ENCODE measurements around the gene PDX1.

PDX1 gene

DNA sequence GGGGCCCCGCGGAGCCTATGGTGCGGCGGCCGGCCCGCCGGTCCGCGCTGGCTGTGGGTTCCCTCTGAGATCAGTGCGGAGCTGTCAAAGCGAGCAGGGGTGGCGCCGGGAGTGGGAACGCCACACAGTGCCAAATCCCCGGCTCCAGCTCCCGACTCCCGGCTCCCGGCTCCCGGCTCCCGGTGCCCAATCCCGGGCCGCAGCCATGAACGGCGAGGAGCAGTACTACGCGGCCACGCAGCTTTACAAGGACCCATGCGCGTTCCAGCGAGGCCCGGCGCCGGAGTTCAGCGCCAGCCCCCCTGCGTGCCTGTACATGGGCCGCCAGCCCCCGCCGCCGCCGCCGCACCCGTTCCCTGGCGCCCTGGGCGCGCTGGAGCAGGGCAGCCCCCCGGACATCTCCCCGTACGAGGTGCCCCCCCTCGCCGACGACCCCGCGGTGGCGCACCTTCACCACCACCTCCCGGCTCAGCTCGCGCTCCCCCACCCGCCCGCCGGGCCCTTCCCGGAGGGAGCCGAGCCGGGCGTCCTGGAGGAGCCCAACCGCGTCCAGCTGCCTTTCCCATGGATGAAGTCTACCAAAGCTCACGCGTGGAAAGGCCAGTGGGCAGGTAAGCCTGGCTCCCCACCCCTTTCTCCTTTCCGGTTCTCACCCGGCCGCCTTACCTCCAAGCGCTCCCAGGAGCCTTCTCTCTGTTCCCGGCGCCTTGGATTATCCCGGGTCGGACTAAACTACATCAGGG lies at the start of gene PDX1:
Gene PDX1 (plus strand): TSS at position 67 of the 743 bp plus-strand sequence. CDS start 139 bp downstream, at position 206.
- H3K27me3 Mint-ChIP-seq: peaks cover 99% of the 10 kb centered on the region
- H3K9me3 Mint-ChIP-seq: no peaks in the 10 kb centered on the region
- peak within 1 kb of the TSS in 1 of 2 donors; percentile 68 for H3K27ac Mint-ChIP-seq
- ATAC-seq: peak; percentile 80
- peak within 1 kb of the TSS; percentile 90 to 92 for H3K4me3 Mint-ChIP-seq
- H3K4me1 Mint-ChIP-seq: peaks cover 72% of the 10 kb centered on the region
- peak; percentile 46 to 48 for DNase-seq

DNA sequence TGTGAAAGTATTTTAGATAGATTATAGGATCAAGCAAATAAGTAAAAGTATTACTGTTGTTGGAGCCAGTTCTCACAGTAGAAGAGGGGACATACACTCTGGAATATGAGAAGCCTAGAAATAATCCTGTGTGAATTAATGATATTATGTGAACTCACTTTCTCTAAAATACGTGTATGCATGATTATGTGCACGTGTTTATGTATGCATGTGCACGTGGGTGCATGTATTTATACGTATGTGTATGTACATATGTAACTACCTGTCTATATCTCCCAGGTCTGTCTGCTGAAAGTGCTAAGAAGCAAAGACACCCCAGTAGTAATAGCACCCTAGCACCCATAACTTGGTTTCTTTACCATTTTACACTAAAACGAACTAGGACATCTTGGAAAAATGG lies 41.5 kb upstream of the PDX1 start:
- no peak for ATAC-seq

DNA sequence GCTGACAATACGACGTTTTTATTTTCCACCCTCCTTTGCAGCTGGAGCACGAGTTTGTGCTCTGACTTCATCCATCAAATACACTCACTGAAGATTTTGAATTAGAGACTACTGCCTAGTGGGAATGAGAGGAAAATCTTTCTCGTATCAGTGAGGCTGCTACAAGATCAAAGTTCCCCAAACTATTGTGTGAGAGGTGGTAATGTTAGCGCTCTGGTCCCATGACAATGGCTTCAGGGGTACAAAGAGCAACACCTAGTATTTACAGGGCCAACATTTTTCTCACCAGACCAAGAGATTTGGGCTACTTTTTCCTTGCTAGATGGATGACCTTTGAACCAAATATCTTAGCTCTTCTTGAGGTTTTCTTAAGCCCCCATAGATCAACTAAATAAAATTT lies 30.3 kb upstream of the PDX1 start:
- Mint-ChIP-seq H3K4me3 (no peak overlapping the region), H3K4me1 (no peaks in the 10 kb centered on the region), H3K27ac (no peak overlapping the region), H3K9me3 (peaks cover 0 to 5% of the 10 kb centered on the region in 2 donors), H3K27me3 (peaks cover 34% of the 10 kb centered on the region)
- no peak for ATAC-seq
- DNase-seq: no peak

More for the DNA sequence above, 41.5 kb upstream of the PDX1 start:
- H3K4me3 Mint-ChIP-seq: no peak overlapping the region
- DNase-seq: no peak
- no peak overlapping the region for H3K27ac Mint-ChIP-seq
- H3K9me3 Mint-ChIP-seq: no peaks in the 10 kb centered on the region
- H3K27me3 Mint-ChIP-seq: peaks cover 66% of the 10 kb centered on the region
- H3K4me1 Mint-ChIP-seq: no peaks in the 10 kb centered on the region

DNA sequence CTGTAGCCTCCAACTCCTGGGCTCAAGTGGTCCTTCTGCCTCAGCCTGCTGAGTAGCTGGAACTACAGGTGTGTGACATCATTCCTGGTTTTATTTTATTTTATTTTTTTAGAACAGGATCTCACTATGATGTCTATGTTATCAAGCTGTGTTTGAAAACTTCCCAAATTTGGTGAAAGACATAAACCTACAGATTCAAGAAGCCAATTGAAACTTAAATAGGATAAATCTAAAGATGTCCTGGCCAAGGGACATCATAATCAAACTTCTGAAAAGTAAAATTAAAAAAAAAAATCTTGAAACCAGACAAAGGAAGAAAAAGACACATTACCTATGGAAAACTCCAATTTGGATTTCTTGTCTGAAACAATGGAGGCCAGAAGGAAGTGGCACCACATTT lies 23.1 kb upstream of the PDX1 start:
- no peak overlapping the region for H3K4me3 Mint-ChIP-seq
- H3K27ac Mint-ChIP-seq: no peak overlapping the region
- ATAC-seq (no peak), DNase-seq (no peak)
- H3K27me3 Mint-ChIP-seq: peaks cover 79% of the 10 kb centered on the region
- peaks cover 0 to 5% of the 10 kb centered on the region in 2 donors for H3K9me3 Mint-ChIP-seq
- H3K4me1 Mint-ChIP-seq: no peaks in the 10 kb centered on the region

DNA sequence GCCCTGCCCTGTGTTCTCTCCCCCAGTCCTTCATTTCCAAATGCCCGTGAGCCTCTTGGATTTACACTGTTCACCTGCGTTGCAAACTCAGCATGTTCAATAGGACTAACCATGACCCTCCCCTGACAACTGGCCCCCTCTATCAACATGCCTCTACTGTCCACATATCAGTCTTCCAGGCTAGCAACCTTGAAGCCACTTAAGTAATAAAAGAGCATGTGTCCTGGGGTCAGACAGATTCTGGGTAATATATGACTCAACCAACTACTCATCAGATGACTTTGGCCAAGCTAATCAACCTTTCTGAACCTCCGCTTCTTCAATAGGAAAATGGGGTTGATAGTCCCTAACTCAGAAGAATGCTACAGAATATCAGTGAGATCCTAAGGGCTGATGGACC lies 15.1 kb upstream of the PDX1 start:
- Mint-ChIP-seq H3K4me3 (no peak overlapping the region), H3K9me3 (no peaks in the 10 kb centered on the region), H3K27me3 (peaks cover 80% of the 10 kb centered on the region), H3K27ac (no peak overlapping the region), H3K4me1 (no peaks in the 10 kb centered on the region)
- DNase-seq (no peak), ATAC-seq (no peak)

DNA sequence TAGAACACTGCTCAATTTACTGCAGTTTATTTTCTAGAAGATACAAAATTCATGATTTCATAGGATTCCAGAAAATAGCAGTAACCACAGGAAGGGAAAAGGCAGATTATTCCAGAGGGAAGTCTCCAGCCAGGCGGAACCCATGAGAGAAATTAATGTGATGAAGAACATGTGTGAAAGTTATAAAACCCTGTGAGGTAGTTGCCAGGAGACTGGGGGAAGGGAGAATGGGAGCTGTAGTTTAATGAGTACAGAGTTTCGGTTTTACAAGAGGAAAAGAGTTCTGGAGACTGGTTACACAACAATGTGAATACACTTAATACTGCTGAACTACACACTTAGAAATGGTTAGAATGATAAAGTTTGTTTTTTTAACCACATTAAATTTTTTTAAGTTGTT lies 14.2 kb upstream of the PDX1 start:
- no peak overlapping the region for H3K27ac Mint-ChIP-seq
- ATAC-seq: no peak

DNA sequence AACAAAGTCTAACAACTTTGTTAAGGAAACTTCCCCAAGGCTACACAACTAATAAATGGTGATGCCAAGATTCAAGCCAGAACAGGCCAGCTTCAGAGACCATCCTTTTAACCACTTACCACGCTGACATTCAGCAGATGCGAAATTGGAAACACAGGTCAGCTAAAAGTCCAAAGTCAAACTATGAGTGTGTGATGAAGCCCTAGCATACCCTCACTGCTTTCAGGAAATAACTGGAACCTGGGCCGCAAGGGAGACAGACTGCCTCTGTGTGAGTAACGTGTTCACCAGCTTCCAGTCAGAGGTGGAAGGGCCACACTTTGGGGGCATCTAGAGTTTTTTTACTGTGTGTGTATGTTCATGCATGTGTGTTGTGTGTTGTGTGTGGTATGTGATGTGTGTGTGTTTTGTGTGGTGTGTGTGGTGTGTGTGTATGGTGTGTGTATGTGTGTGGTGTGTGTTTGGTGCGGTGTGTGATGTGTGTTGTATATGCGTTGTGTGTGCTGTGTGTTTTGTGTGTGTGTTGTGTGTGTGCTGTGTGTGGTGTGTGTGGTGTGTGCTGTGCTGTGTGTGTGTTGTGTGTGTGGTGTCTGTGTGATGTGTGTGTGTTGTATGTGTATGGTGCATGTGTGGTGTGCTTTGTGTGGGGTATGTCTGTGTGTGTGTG lies 12.5 kb upstream of the PDX1 start:
- Mint-ChIP-seq H3K27ac (no peak overlapping the region), H3K4me1 (no peaks in the 10 kb centered on the region), H3K4me3 (no peak overlapping the region), H3K9me3 (no peaks in the 10 kb centered on the region), H3K27me3 (peaks cover 65% of the 10 kb centered on the region)
- DNase-seq (no peak), ATAC-seq (no peak)

More for the DNA sequence above, 14.2 kb upstream of the PDX1 start:
- H3K9me3 Mint-ChIP-seq: no peaks in the 10 kb centered on the region
- H3K4me3 Mint-ChIP-seq: no peak overlapping the region
- no peak for DNase-seq
- no peaks in the 10 kb centered on the region for H3K4me1 Mint-ChIP-seq
- peaks cover 77% of the 10 kb centered on the region for H3K27me3 Mint-ChIP-seq

DNA sequence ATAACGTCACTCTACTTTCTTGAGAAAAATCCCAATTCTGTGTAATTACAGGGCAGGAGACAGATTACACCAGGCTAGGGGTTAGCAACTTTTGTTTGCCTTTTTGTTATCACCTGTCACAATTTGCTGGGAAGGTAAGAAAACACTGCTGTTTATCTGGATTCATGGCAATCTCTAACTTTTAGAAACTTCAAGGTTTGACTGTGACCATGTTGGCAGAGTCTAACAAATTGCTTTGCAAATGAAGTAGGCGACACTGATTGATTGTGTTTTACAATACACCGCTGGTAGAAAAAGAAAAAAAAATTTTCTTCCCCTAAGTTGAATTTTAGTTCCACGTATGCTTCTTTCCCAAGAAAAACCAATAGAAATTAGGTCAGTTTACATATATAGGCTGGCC lies 10.4 kb upstream of the PDX1 start:
- H3K4me3 Mint-ChIP-seq: no peak overlapping the region
- H3K27ac Mint-ChIP-seq: no peak overlapping the region
- ATAC-seq (no peak), DNase-seq (no peak)
- H3K4me1 Mint-ChIP-seq: no peaks in the 10 kb centered on the region
- no peaks in the 10 kb centered on the region for H3K9me3 Mint-ChIP-seq
- H3K27me3 Mint-ChIP-seq: peaks cover 60% of the 10 kb centered on the region

DNA sequence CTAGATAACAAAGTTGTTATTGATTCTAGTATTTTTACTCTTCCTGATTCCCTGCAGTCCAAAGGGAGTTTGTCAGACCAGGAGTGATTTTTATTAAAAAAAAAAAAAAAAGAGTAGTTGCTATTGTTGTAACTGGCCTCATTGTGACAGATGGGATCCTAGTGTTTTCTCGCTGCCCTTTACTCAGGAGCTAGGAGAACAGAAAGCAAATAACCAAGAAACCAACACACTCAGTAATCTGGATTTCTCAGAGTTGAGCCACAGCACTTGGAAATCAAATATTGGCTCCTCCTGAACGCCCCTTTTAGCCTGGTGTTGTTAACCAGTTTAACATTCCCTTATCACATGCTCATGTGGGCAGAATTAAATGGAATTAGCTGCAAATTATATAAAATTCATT lies 8.3 kb upstream of the PDX1 start:
- no peak for DNase-seq
- Mint-ChIP-seq H3K27ac (no peak overlapping the region), H3K4me3 (no peak overlapping the region), H3K9me3 (no peaks in the 10 kb centered on the region), H3K27me3 (peaks cover 64% of the 10 kb centered on the region), H3K4me1 (no peaks in the 10 kb centered on the region)
- ATAC-seq: no peak

DNA sequence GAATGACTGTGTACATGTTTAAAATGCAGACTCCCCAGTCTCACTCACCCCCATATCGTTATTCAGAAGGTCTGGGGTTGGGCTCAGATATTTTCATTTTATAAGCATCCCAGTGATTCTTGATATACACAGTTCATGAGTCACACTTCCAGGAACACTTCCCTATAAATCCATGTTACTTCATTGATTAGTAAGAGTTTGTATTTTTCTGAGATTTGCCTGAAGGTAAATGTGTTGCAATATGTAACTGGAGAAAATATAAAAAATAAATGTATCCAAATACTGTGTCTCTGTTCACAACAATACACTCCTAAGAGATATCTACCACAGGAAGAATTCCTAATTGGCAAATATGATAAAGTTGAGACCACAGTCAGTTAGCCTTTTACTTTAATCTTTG lies 6.6 kb upstream of the PDX1 start:
- H3K9me3 Mint-ChIP-seq: no peaks in the 10 kb centered on the region

DNA sequence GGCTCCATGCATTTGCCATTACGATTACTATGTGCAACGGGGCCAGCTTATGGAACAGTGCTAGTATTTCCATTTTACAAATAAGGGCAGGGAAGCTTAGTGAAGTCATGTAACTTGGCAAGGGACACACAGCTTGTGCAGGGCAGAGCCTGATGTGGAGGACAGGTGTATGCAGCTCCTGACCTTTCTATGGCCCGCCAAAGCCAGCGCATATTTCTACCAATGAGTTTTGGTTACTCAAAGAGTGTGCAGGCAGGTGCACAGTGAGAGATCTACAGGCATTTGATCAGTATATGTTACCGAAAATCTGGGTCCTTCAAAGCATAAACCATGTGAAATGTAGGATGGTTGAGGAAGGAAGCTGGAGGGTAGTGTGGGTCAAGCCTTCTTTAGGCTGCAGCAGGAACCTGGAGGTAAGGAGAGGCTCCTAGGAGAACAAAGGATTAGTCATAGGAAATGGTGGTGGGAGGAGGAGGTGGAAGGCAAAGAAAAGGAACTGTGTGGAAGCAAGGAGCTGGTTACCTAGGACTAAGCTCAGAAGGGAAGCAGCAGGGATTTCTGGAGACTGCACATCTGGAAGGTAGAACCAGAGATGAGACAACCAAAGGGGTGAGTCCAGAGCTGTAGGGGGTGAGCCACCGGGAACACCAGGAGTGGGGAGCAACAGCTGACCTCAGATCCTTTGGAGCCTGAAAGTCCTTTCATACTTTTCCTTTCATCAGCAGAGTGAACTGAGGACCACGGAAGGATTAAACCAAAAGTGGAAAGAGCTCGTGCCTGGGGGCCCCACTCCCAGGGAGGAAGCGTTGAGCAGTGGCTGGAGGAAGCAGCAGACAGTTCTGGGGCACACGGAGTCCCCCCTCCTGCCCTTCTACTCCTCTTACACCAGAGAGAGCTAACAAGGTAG lies 4.2 kb upstream of the PDX1 start:
- H3K4me1 Mint-ChIP-seq: peaks cover 35% of the 10 kb centered on the region
- DNase-seq: no peak
- no peak for ATAC-seq
- no peaks in the 10 kb centered on the region for H3K9me3 Mint-ChIP-seq
- H3K27me3 Mint-ChIP-seq: peaks cover 72% of the 10 kb centered on the region
- H3K27ac Mint-ChIP-seq: no peak overlapping the region
- no peak overlapping the region for H3K4me3 Mint-ChIP-seq

More for the DNA sequence above, 6.6 kb upstream of the PDX1 start:
- DNase-seq: no peak
- H3K27me3 Mint-ChIP-seq: peaks cover 66% of the 10 kb centered on the region
- H3K27ac Mint-ChIP-seq: no peak overlapping the region
- H3K4me3 Mint-ChIP-seq: no peak overlapping the region
- peaks cover 13% of the 10 kb centered on the region for H3K4me1 Mint-ChIP-seq
- no peak for ATAC-seq

DNA sequence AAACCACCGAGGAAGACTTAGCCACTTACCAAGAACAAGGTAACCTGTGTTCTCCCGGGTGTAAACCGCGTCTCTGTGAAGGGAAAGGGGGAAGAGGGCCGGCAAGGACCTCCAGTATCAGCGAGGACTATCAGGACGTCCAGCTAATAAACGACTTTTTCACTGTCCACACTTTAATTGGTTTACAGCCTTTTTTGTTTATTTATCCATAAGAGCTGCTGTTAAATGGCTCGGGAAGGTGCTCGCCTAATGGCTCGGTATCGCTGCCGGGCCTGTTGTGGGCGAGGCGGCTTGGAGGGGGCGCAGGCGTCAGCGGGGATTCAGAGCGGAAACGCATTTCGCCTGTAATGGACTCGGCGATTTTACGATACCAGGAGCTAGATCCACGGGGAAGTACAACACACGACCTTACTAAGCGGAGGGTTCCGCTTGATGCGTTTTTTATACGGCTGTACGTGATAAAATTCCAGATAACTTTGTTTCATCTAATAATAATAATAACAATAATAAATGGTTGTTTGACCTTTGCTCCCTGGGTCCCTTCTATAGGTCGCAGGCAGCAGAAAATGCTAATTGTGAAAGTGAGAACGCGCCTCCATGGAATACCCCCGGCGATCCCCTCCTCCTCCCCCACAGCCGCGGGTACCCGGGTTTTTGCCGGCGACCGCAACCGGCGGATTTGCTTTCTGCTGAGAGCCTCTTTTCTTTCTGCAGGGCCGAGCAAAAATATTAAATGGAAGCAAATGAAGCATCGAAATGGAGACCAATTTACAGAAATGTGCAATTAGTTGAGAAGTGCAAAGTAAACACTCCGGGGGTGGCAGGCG lies 2.5 kb upstream of the PDX1 start:
- peaks cover 85% of the 10 kb centered on the region for H3K27me3 Mint-ChIP-seq
- ATAC-seq (no peak), DNase-seq (peak in 1 of 2 donors; percentile 50)
- no peaks in the 10 kb centered on the region for H3K9me3 Mint-ChIP-seq
- H3K27ac Mint-ChIP-seq: peak overlapping the region in 1 of 2 donors; percentile 69
- peaks cover 51% of the 10 kb centered on the region for H3K4me1 Mint-ChIP-seq
- peak overlapping the region; percentile 75 to 77 for H3K4me3 Mint-ChIP-seq

DNA sequence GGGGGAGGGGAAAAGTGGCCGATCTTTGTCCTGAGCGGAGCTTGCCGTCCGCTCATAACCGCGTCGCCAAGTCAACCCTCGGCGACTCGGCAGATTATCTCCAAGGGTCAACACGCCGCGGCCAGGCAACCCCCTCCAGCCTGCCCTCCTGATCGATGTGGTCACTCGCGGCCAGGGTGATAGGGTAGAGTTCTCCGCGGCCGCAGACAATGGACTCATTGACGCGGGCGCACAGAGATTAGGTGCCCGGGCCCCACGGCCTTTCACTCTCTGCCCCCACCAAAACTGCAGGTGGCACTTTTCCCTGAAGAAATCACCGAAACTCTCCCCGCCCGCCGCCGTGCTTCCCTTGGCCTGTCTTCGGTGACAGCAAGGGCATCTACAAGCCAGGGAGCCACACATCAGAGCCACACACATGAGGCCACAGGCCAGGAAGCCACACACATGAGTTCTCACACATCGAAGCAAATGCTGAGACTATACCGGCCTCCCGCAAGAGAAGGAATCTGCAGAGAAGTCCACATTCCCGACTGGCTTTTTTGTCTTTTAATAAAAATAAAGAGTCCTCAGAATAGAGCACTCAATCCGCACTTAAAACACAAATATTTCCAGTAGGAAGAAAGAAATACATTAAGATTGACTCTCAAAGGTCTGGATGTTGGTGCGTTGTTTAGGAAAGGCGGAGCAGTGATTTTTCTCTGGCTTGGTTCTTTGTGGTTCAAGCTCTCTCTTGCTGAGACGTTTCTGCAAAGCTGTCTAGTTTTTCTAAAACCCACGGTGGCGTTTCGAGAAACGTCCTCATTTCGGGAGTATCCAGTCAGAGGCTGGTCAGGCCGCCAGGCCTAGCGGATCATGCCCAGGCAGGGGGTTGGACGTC lies 1.5 kb upstream of the PDX1 start:
- H3K27me3 Mint-ChIP-seq: peaks cover 94% of the 10 kb centered on the region
- H3K27ac Mint-ChIP-seq: no peak overlapping the region
- H3K4me1 Mint-ChIP-seq: peaks cover 60% of the 10 kb centered on the region
- no peak for ATAC-seq
- no peak for DNase-seq
- peak overlapping the region; percentile 75 for H3K4me3 Mint-ChIP-seq
- H3K9me3 Mint-ChIP-seq: no peaks in the 10 kb centered on the region

DNA sequence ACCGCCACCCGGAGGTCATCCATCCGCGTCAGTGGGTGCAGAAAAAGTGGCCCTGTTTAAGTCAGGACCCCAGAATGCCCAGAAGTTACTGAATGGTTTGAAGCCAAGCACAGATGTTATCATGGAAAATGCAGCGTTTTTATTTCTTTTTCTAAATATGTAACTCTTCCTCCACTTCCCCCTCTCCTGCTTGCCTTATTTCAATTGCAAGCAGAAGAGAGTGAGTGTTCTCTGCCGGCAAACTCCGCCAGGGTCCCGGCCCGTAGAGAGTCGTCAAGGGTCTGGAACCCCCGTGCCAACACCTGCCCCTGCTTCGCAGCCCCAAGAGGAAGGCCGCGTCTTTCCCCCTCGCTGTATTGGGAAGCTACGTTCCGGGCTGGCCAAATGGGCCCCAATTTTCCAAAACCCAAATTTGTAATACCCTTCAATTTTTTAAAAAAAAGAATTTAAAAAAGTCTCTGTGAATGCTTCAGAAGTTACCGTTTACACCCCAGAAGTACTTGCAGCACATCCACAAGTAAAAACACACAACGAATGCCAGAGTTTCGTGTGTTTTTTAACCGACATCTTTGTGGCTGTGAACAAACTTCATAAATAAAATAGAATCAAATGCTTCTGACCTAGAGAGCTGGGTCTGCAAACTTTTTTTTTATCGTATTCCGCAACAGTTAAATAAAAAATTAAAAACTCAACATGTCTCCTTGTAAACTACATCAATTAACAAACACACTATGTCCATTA lies 712 bp upstream of the PDX1 start:
- Mint-ChIP-seq H3K4me3 (peak overlapping the region in 1 of 2 donors; percentile 75), H3K27ac (no peak overlapping the region), H3K4me1 (peaks cover 68% of the 10 kb centered on the region), H3K9me3 (no peaks in the 10 kb centered on the region), H3K27me3 (peaks cover 97% of the 10 kb centered on the region)
- no peak for ATAC-seq
- DNase-seq: no peak

Measured in stimulated activated naive CD8-positive, alpha-beta T cell treated with anti-CD3 and anti-CD28 coated beads, Interleukin-15, amount 100 ng/mL, for 72 hours (primary cell).